ENCODE data around the gene SATL1. TPM values are rescaled to one million over a fixed set of nuclear protein-coding genes. Genes with fewer than 3 reads are reported as not detected.

Gene SATL1
- total RNA-seq, 1 donor from 2014 or later, result not detected

GRCh38 chrX:85196319-85196718, 47.3 kb downstream of the SATL1 start:
- H3K9me3 ChIP-seq, result no peaks in the 10 kb centered on the region
- intact Hi-C loops (cut with DNase I), result no loop called here
- ATAC-seq (no peak), DNase-seq (no peak)
- H3K36me3 ChIP-seq, result no peaks in the 10 kb centered on the region
- H3K4me1 ChIP-seq, result no peaks in the 10 kb centered on the region
- no peak overlapping the region for H3K27ac ChIP-seq
- no peak overlapping the region for H3K4me3 ChIP-seq
- no peaks in the 10 kb centered on the region for H3K27me3 ChIP-seq
- TF ChIP-seq, protein P1, sequence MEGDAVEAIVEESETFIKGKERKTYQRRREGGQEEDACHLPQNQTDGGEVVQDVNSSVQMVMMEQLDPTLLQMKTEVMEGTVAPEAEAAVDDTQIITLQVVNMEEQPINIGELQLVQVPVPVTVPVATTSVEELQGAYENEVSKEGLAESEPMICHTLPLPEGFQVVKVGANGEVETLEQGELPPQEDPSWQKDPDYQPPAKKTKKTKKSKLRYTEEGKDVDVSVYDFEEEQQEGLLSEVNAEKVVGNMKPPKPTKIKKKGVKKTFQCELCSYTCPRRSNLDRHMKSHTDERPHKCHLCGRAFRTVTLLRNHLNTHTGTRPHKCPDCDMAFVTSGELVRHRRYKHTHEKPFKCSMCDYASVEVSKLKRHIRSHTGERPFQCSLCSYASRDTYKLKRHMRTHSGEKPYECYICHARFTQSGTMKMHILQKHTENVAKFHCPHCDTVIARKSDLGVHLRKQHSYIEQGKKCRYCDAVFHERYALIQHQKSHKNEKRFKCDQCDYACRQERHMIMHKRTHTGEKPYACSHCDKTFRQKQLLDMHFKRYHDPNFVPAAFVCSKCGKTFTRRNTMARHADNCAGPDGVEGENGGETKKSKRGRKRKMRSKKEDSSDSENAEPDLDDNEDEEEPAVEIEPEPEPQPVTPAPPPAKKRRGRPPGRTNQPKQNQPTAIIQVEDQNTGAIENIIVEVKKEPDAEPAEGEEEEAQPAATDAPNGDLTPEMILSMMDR (IDR thresholded peaks at IDR 0.05), result no peak

- H3K27ac ChIP-seq, result no peak overlapping the region
- DNase-seq (no peak), ATAC-seq (no peak)
- intact Hi-C loops (cut with DNase I), result no loop called here
- H3K27me3 ChIP-seq, result no peaks in the 10 kb centered on the region
- H3K4me1 ChIP-seq, result no peaks in the 10 kb centered on the region
- no peaks in the 10 kb centered on the region for H3K36me3 ChIP-seq
- no peaks in the 10 kb centered on the region for H3K9me3 ChIP-seq
- TF ChIP-seq, protein P1 (IDR thresholded peaks at IDR 0.05), result no peak
- H3K4me3 ChIP-seq, result no peak overlapping the region
Measured at GRCh38 chrX:85159644-85160043, 83.9 kb downstream of the SATL1 start.

GRCh38 chrX:85140964-85141363, 102.6 kb downstream of the SATL1 start:
- TF ChIP-seq, protein P1 (IDR thresholded peaks at IDR 0.05), result no peak
- Histone ChIP-seq H3K27me3 (no peaks in the 10 kb centered on the region), H3K4me3 (no peak overlapping the region), H3K9me3 (no peaks in the 10 kb centered on the region), H3K36me3 (no peaks in the 10 kb centered on the region), H3K27ac (no peak overlapping the region), H3K4me1 (no peaks in the 10 kb centered on the region)
- DNase-seq (no peak), ATAC-seq (no peak)
- intact Hi-C loops (cut with DNase I), result no loop called here

DNA sequence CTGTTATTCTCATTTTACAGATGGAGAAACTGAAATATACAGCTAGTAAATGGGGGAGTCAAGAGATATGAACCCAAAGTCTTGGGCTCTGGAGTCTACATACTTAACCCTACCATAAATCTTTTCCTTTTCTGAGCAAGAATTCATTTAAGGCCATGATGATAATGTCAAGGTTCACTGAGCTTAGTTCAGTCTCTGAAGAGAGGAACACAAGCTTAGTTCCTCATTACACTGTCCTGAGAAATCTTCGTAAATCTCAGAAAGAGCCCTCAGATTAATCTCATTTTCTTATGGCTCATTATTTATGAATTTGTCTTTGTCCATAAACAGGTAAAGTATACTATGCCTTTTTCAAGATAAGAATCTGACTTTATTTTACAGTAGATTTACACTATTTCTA, 104.2 kb downstream of the SATL1 start:
- intact Hi-C loops (cut with DNase I), result no loop called here
- TF ChIP-seq, protein P1 (IDR thresholded peaks at IDR 0.05), result no peak
- Histone ChIP-seq H3K4me1 (no peaks in the 10 kb centered on the region), H3K9me3 (no peaks in the 10 kb centered on the region), H3K4me3 (no peak overlapping the region), H3K36me3 (no peaks in the 10 kb centered on the region), H3K27me3 (no peaks in the 10 kb centered on the region), H3K27ac (no peak overlapping the region)
- ATAC-seq (no peak), DNase-seq (no peak)

- no peak for DNase-seq
- TF ChIP-seq, protein P1 (IDR thresholded peaks at IDR 0.05), result no peak
- no peaks in the 10 kb centered on the region for H3K9me3 ChIP-seq
- H3K4me3 ChIP-seq, result no peak overlapping the region
- H3K27ac ChIP-seq, result no peak overlapping the region
- intact Hi-C loops (cut with DNase I), result no loop called here
- H3K27me3 ChIP-seq, result no peaks in the 10 kb centered on the region
- no peaks in the 10 kb centered on the region for H3K4me1 ChIP-seq
- H3K36me3 ChIP-seq, result no peaks in the 10 kb centered on the region
- no peak for ATAC-seq
Measured at GRCh38 chrX:85136409-85136808, 107.2 kb downstream of the SATL1 start.

DNA sequence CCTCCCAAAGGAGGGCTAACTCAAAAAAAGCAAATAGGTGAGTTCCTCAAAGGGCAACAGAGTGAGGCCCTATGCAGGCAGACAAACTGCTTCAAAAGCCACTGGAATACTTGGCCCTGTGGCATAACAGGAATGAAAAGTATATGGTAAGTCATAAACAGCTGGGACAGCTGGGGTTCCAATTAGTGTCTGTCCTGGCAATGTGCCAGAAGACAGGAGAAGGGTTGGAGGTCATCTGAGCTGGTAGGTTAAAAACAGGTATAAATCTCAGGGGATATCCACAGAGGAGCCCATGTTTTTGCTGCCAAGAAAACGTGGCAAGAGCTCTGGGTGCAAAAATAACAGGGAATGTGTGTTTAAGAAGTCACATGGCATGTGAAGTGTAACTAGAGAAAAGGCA, 128.3 kb downstream of the SATL1 start:
- DNase-seq (no peak), ATAC-seq (no peak)
- Histone ChIP-seq H3K9me3 (no peaks in the 10 kb centered on the region), H3K27me3 (no peaks in the 10 kb centered on the region), H3K4me3 (no peak overlapping the region), H3K4me1 (no peaks in the 10 kb centered on the region), H3K27ac (no peak overlapping the region), H3K36me3 (no peaks in the 10 kb centered on the region)
- intact Hi-C loops (cut with DNase I), result no loop called here
- TF ChIP-seq, protein P1 (IDR thresholded peaks at IDR 0.05), result no peak

All from upper lobe of right lung (tissue), 1 donor.